CD4-positive, alpha-beta T cell treated with Interleukin-6 at 100 ng/mL for 8 hours (primary cell): ENCODE results near the gene ZCCHC24.
"Not testable (repeated sequence)": the region's sequence is repeated elsewhere in the genome, so short reads cannot be mapped to it uniquely, and the experiment has no call there.

ENCODE experiments used
- DNase-seq: peaks from one replicate; pipeline ENCODE4 v3.0.0-alpha.2; 2020; ENCODE audit warnings: mixed read lengths, low spot score

ZCCHC24 gene

GRCh38 chr10:79346388-79347225 is 98.8 kb downstream of the ZCCHC24 start:
- no peak for DNase-seq

DNA sequence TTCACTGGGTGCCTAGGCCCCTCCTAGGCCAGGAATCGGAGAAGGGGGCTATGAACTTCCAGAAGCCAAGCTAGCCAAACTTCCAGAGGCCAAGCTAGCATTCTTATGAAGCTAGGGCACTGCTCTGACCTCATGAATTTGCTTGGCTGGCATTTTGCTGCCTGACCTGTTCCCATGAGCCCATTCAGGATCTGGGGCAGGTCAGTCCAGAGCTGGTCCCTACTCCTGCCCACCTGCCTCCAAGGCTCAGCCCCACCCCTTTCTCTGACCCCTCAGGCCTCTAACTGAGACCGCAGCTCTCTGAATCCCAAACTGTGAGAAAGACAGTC is 99.4 kb downstream of the ZCCHC24 start:
- DNase-seq: no peak

DNA sequence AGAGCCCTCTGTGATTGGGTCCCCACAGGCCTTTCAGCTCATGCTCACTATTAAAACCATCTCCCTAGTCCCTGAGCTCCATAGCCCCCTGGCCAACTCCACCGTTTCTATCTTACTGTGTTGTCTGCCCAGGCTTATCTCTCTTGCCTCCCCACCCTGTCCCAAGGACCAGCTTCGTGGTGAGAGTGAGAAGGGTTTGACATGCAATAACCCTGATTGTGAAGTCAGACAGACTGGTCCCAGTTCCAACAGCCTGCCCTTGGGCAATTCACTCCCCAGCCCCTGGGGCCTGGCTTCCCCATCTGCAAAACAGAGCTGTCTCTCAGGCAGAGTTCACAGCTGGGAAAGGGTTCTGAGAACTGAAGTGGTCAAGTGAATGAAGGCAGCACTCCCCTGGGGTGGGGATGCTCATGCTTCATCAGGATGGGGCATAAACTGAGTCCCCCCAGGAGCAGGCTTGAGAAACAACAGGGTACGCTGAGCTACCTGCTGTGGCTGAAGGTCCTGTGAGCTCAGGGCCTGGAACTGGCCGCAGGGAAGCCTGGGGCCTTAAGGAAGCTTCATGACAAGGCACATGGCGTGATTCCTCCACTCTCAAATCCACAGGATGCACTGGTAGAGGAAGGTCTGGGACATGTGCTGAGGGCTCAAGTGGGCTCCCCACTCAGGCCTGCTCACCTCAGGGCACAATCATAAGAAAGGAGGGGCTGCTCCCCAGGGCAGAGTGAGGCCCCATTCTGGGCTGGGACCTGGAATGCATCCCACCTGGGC is 100.0 kb downstream of the ZCCHC24 start:
- no peak for DNase-seq

GRCh38 chr10:79344502-79345195 is 100.8 kb downstream of the ZCCHC24 start:
- no peak for DNase-seq

DNA sequence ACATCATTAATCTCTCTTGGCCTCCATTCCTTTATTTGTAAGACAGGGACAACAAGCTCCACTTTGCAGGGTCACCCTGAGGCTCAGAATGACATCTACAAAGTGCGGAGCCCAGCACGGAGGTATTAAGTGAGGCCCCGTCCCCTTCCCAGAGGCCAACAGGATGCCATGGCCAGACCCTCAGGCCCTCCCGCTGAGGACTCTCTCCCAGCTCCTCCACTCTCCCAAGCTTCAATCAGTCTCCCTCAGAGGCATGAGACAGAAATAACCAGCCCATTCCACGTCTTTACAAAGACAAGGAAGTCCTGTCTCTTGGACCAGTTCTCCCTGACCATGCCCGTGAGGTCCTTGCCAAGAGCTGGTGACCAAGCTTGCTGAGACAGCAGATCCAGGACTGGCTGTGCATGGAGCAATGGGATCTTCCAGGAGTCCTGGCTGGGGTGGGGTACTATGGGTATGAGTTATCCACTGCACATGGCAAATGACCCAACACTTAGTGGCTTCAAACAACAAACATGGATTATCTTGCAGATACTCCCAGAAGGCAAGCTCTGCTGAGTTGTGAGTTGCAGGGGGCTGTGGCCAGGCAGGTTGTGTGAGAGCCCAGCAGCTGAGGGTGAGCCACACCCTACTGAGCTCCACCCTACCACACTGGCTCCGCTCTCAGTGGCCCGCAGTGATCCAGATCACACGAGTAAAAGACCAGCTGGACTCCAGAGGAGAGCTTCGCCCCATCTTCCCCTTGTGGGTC is 102.4 kb downstream of the ZCCHC24 start:
- DNase-seq: no peak

DNA sequence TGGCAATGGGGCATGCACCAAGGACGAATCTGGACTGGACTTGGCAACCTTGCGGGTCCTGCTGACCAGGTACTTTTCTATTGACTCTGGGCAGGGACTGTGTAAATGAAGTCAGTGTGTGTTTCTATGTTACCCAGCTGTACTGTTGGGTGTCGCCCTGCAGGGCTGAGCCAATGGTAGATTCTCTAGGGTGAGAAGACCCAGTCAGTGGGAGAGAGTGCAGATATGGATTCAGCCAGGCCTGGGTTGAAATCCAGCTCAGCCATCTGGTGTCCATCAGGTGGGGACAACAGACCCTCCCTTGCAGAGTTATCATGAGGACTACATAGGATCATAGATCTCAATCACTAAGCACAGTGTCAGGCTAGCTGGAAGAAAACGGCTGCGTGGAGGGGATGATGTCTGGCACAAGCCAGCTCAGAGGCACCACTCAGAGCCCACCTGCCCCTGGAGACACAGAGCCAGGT is 103.1 kb downstream of the ZCCHC24 start:
- no peak for DNase-seq

- DNase-seq: no peak
These were observed 104.7 kb downstream of the ZCCHC24 start for GRCh38 chr10:79340646-79341244.

DNA sequence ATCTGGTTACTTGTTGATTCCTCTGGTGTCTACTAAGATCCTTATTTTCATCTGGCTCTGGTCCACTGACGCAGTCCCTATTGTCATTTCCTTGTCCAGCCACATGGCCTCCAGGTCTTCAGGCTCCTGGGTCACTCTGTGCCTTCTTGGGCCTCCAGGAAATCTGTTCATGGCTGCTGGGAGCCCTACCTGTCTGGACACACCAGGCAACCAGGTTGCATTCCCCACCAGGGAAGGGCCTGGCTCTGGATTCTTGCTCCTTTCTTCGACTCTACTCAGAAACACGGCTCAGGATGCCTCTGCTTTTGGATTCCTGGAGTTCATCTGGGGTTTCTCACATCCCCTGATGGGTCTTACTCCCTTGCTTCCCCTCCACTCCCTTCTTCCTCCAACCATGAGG is 106.2 kb downstream of the ZCCHC24 start:
- DNase-seq: no peak

GRCh38 chr10:79337783-79338469 is 107.5 kb downstream of the ZCCHC24 start:
- DNase-seq: not testable (repeated sequence)

GRCh38 chr10:79336739-79337138 is 108.7 kb downstream of the ZCCHC24 start:
- no peak for DNase-seq

DNA sequence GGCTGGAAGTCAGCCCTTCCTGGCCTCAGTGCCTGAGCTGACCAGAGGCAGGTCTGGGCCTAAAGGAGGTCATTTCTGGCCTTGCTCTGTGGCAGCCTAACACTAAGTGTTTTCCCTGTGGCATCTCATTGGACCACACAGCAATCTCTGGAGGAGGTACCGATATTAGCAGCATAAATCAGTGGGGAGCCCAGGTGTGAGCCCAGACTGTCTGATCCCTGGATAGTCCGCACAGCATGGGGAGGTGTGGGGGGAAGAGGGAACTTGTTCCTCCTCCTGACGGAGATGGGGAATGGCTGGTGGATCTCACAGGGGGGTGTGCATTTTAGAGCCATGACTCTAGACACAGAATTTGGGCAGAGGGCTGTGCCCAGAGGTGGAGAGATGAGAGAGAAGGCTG is 109.1 kb downstream of the ZCCHC24 start:
- DNase-seq: no peak

DNA sequence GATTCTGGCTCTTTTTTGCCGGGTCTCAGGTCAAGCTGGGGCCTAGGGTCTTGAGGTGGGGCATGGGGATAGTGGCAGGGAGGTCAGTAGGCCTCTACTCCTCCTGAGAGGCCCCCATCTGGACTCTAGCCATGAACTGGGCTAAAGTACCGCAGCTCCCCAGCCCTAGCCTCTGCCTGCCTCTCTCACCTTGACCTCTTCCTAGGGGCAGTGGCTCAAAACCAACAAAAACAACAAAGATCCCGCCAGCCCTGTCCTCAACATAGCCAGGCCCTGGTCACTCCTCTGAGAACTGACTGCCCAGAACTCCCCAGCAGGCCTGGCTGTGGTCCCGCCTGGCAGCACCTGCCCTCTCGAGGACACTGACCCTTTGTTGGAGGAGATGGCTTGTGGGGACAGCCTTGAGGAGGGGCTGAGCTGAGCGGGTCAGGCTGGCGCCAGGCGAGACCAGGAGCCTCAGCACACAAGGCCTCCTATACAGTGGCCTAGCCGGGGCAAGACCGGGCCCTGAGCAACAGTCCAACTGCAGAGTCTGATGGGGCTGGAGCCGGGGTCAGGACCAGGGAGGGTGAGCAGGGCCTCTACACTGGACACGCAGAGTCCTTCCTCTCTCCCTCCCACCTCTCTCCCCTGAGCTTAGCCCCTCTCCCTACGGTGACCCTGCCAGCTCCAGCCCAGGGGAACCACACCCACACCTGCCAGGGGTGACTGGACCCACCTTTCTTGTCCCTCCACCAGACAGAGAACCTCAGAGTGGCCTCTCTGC is 109.8 kb downstream of the ZCCHC24 start:
- no peak for DNase-seq

GRCh38 chr10:79335094-79335469 is 110.3 kb downstream of the ZCCHC24 start:
- no peak for DNase-seq

DNA sequence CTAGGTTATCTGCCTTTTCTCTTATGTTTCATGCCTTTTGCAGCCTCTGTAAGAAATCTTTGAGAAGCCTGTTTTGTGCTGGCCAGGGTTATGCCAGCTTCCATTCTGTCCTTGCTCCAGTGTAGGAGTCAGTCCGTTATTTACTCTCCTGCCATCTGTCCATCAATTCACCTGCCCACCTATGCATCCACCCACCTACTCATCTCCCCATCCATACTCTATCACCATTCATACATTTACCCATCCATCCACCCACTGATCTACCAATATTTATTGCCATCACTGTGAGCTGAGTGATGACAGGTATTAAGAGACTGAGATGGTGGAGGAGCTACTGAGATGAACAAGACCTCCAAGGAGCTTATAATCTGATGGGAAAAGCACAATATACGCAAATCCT is 110.9 kb downstream of the ZCCHC24 start:
- DNase-seq: no peak

DNA sequence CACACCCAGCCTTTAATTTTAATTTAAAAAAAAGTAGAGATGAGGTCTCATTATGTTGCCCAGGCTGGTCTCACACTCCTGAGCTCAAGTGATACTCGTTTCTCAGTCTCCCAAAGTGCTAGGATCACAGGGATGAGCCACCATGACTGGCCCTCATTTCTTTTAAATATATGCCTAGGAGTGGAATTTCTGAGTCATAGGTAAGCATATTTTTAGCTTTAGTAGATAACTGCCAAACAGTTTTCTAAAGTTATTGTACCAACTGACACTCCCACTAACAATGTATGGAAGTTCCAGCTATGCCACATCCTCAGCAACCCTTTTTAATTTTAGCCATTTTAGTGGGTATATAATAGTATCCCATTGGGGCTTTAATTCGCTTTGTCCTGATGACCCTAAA is 111.9 kb downstream of the ZCCHC24 start:
- no peak for DNase-seq

DNA sequence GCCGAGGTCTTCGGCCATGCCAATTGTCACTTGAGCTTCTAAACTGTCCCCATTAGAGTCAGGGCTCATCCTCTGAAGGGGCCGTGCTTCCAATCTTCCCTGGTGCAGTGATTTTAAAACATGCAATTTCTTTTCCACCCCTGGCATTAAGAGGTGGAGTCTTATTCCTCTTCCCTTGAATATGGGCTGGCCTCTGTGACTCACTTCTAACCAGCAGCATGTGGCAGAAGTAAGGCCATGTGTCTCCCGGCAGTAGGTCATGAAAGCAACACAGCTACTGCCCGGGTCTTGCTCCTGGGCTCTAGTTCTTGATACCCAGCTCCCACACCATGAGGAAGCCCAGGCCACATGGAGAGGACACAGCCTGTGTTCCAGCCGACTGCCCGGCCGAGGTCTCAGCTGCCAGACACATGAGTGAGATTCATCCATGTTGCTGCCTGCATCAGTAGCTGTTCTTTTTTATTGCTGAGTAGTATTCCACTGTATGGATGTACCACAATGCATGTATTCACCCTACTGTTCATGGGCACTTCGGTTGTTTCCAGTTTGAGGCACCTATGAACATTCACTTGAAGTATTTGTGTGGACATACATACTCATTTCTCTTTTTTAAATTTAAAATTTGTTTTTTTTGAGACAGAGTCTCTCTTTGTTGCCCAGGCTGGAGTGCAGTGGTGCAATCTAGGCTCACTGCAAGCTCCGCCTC is 112.7 kb downstream of the ZCCHC24 start:
- not testable (repeated sequence) for DNase-seq
